Mesodermal cell (in vitro differentiated cells): ENCODE results near the gene JARID2.

Experiments used
- H3K27ac ChIP-seq: 2 replicates; pipeline ENCODE4 v1.7.0; 2013; ENCODE audit warnings: mild to moderate bottlenecking, low read depth, low read length, moderate library complexity; ENCODE audit not compliant: severe bottlenecking
- H3K36me3 ChIP-seq: 2 replicates; pipeline ENCODE4 v1.7.1; 2013; ENCODE audit warnings: mild to moderate bottlenecking, low read length, moderate library complexity; ENCODE audit not compliant: control insufficient read depth, insufficient read depth
- H3K4me1 ChIP-seq: one replicate; pipeline ENCODE4 v1.7.1; 2013; ENCODE audit warnings: mild to moderate bottlenecking, low read length; ENCODE audit not compliant: insufficient read depth, control insufficient read depth, poor library complexity, severe bottlenecking
- H3K4me3 ChIP-seq: 2 replicates; pipeline ENCODE4 v1.7.0; 2013; ENCODE audit warnings: low read length, control low read depth, mild to moderate bottlenecking; ENCODE audit not compliant: insufficient read depth, poor library complexity, severe bottlenecking; ENCODE audit errors: extremely low read depth
- H3K9me3 ChIP-seq: 2 replicates; pipeline ENCODE4 v1.7.1; 2013; ENCODE audit warnings: mild to moderate bottlenecking, low read length, moderate library complexity; ENCODE audit not compliant: control insufficient read depth
- WGBS, 2 experiments: methylation state at CpG; one replicate each; pipeline ENCODE4 v1.1.5; 2013; ENCODE audit warnings: missing lambda C conversion rate in 2 of 2; ENCODE audit not compliant: insufficient coverage in 2 of 2; 5-methylcytosine and 5-hydroxymethylcytosine counted together

The JARID2 gene

DNA sequence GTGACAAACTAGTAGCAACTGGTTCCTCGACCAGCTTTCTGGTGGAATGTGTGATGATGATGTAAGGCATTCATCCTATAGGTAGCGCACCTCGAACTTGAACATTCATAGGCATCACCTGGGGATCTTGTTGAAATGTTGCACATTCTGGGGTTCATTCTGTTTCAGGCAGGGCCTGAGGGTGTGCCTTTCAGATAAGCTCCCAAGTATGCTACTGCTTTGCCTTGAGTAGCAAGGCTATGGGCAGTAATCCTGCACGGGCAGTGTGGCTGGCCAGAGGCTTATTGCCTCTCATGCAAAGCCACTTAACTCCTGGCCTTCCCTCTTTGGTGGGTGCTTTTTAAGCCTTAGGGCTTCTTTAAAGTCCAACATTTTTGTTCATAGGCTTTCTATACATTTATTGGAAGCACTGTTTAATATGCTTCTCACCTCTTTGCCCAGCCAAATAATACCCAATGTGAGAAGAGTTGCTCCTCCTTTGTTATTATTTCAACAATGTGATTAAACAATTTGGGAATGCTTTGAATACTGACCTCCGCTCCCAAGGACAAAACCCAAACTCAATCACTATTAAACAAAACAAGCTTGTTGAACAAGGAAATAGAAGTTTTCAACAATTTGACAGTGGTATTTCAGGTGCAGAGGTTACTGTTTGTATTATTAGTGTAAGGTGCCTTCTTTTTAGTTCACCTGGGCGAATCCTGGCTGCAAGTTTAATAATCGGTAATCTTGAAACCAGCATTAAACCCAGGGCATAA, 57.5 kb downstream of the JARID2 start:
- Histone ChIP-seq H3K4me3 (no peak overlapping the region), H3K36me3 (no peaks in the 10 kb centered on the region), H3K4me1 (peaks cover 64% of the 10 kb centered on the region), H3K27ac (peak overlapping the region; percentile 53), H3K9me3 (no peaks in the 10 kb centered on the region)
- 95 to 97% methylated on average over 6 of the region's 7 CpGs for WGBS, 2 experiments

DNA sequence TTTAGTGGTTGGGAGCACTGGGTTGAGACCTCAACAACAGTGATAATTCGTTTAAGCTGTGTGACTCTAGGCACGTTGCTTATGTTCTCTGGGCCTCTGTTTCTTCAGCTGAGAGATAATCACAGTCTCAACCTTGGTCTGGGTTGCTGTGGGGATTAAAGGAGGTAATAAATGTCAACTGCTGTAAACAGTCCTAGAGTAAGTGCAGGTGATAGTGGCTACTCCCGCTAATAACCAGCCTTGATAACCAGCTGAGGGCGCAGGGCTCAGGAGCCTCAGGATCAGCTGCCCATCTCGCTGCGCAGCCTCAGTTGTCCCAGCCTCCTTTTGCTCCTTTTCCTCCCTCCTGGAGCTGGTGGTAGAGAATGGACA, 58.0 kb downstream of the JARID2 start:
- peak overlapping the region; percentile 53 for H3K27ac ChIP-seq

DNA sequence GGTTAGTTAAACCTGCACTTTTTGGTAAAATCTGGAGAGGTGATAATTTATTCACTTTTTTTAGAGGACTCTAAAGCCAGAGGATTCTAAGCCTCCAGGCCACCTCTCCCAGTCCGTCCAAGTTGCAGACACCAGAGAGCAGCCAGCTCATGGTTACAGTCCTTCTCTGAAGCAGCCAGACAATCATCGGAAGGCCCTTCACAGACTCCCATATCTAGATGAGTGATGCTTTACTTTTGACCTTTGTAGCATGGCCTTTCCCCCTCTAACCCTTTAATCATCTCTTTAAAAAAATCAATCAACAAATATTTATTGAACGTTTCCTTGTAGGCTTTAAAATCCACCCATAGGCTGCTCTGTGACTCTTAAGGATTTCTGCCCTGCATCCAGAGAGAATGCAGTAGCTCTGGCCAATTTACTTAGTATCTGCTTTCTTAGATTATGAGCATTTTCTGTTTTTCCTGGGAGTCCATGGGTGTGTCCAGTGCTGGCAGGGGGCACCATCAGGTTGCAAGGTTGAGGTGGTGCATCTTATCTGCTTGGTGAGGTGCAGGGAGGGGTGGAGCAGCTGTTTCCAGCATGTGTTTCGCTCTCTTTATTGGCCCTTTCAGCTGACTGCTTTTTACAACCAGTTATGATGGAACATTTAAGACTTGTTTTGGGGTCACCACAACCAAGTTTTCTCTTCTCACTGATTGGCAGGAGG, 58.6 kb downstream of the JARID2 start:
- Histone ChIP-seq H3K4me1 (peaks cover 68% of the 10 kb centered on the region), H3K36me3 (no peaks in the 10 kb centered on the region), H3K27ac (peak overlapping the region; percentile 67), H3K4me3 (no peak overlapping the region), H3K9me3 (no peaks in the 10 kb centered on the region)
- 63 to 73% methylated on average over 3 of the region's 4 CpGs for WGBS, 2 experiments

More for the DNA sequence above, 58.0 kb downstream of the JARID2 start:
- Histone ChIP-seq H3K4me3 (no peak overlapping the region), H3K9me3 (no peaks in the 10 kb centered on the region), H3K4me1 (peaks cover 67% of the 10 kb centered on the region), H3K36me3 (no peaks in the 10 kb centered on the region)
- WGBS, 2 experiments = 72 to 83% methylated on average over 2 of the region's 6 CpGs

DNA sequence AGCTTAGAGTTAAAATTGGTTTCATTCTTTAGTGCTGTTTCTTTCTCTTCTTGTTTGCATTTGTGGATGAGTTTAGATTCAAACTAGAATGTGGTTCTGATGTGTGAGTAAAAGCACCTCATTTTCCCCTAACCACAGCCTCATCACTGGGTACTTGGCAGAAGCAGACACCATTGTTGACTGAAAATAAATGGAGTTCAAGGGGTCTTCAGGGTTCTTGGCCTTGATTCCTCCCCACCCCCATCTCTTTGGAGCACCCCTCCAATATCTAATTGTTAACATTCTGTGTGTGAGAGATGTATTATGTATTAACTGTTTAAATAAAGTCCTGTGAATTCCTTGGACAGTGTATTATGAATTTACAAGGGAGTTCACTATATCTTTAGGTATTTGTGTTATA, 59.6 kb downstream of the JARID2 start:
- H3K36me3 ChIP-seq = no peaks in the 10 kb centered on the region
- peaks cover 63% of the 10 kb centered on the region for H3K4me1 ChIP-seq
- H3K4me3 ChIP-seq = no peak overlapping the region
- H3K9me3 ChIP-seq = no peaks in the 10 kb centered on the region
- H3K27ac ChIP-seq = no peak overlapping the region

DNA sequence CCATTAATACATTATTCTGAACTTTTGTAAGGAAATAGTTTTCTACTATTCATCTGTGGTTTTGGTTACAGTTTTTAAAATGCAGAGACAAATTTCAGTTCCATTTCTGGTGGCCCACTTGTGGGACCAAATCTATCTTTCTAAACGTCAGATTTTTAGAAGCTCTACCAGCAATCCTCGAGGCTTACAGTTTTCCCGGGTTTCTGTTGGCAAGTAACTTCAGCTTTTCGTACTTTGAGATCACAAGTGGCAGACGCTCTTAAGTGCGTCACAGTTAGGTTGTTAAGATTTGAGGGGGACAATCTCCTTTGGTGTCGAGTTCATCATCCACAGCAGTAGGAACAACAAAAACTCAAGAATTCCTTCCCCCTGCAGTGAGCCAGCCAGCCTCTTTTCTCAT, 60.0 kb downstream of the JARID2 start:
- H3K4me1 ChIP-seq = peaks cover 63% of the 10 kb centered on the region
- H3K27ac ChIP-seq = no peak overlapping the region
- H3K4me3 ChIP-seq = no peak overlapping the region
- WGBS, 2 experiments = 67 to 86% methylated on average over 1 to 4 of the region's 7 CpGs
- H3K36me3 ChIP-seq = no peaks in the 10 kb centered on the region
- H3K9me3 ChIP-seq = no peaks in the 10 kb centered on the region

DNA sequence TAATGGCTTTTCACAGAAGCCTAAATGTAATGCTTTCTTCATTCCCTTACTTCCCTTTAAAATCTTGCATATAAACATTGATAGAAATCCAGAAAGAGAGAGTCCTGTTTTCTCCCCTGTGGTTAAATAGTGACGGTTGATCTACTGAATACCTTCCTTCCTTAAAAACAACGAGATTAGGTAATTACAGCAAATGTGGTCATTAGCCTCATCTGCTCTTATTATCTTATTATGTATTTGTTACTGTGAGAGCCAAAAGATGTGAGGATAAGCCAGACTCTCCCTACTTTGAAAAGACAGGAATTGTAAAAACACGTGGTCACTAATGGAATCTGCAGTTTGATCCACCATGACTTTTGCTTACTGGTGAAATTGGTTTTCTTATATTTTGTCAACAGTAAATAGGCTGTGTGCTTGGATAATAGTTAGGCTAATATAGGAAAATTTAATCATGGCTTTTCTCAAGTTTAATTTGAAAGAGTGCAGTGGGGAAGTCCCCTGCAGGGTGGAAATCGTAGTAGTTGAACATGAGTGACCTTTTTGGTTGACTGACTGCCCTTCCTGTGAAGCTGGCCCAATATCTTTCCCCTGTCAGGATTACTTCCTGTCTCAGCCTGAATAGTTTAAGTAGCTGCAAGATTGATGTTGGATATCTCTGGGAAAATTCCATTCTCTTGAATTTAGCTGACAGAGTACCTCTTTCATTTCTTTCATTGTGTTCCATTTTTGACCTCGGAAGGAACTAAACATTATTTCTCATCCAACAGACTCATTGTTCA, 62.8 kb downstream of the JARID2 start:
- H3K36me3 ChIP-seq = no peaks in the 10 kb centered on the region
- peaks cover 80% of the 10 kb centered on the region for H3K4me1 ChIP-seq
- no peak overlapping the region for H3K4me3 ChIP-seq
- 47 to 70% methylated on average over 2 of the region's 5 CpGs for WGBS, 2 experiments
- peak overlapping the region; percentile 93 for H3K27ac ChIP-seq
- no peaks in the 10 kb centered on the region for H3K9me3 ChIP-seq

DNA sequence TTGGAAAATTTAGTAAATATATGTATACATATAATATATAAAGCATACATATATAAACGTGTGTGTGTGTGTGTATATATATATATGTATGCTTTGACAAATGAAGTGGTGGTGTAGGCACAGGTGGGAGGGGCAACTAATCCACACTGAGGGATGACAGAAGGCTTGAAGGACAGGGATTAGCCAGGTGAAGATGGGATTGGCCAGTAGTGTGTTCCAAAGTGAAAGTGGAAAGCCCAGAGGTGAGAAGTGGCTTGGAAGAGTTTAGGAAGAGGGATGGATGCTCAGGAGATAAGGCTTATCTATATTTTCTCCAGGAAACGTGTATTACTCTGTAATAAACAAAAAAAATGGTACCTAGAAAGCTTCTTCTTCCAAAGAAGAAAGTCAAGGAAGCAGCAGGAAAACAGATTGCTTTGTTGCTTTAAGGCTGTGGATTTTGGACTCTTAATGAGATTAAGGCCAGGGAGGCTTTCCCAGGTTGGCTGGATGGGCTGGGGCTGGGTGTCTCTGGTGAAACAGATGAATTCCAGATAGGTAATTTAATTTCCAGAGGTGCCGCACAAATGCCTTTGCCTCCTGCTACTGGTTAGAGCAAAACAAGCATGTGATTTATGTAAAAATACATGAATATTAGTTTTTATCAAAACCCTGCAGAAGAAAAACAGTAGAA, 63.9 kb downstream of the JARID2 start:
- Histone ChIP-seq H3K36me3 (no peaks in the 10 kb centered on the region), H3K27ac (peak overlapping the region; percentile 93), H3K4me3 (no peak overlapping the region), H3K9me3 (no peaks in the 10 kb centered on the region), H3K4me1 (peaks cover 78% of the 10 kb centered on the region)
- WGBS, 2 experiments = no CpG with 5 or more reads among the region's 3 CpGs

DNA sequence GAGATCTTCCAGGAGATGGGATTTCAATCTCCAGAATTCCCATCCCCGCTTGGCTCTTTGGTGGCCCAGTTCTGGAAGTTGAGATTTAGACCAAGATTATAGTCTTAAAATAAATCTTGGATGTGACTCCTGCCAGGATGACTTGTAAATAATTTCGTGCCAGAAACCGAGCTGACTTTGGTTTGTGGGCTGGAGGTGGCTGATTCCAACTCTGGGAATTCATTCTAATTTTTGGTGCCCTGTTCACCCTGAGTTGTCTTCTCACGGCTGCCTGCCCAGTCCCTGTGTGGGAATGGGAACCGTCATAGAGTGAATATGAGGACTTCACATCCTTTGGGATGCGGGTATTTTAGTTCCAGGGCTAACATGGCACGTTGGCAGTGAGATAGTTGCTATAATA, 64.8 kb downstream of the JARID2 start:
- no peak overlapping the region for H3K27ac ChIP-seq
- H3K4me3 ChIP-seq = no peak overlapping the region
- H3K36me3 ChIP-seq = no peaks in the 10 kb centered on the region
- 97 to 100% methylated on average over 5 to 6 of the region's 7 CpGs for WGBS, 2 experiments
- no peaks in the 10 kb centered on the region for H3K9me3 ChIP-seq
- peaks cover 75% of the 10 kb centered on the region for H3K4me1 ChIP-seq

DNA sequence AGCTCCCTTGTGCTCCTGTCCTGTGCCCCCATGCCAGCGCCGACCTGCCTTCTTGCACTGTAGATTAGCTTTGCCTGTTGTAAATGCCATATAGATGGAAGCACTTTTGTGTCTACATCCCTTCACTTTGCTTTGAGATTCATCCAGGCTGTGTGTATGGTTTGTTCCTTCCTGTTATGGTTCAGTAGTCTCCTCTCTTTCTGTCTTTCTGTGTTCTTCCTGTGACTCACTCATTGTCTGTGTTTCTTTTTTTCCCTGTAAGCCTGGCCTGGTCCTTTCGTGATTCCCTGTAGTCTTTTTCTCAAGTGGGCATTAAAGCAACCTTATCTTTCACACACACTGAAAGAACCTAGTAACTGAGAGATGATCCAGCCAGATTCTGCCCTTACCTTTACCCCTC, 66.6 kb downstream of the JARID2 start:
- Histone ChIP-seq H3K9me3 (no peaks in the 10 kb centered on the region), H3K36me3 (no peaks in the 10 kb centered on the region), H3K4me1 (peaks cover 59% of the 10 kb centered on the region), H3K27ac (peak overlapping the region; percentile 86), H3K4me3 (no peak overlapping the region)
- 61 to 75% methylated on average over 2 of the region's 3 CpGs for WGBS, 2 experiments

DNA sequence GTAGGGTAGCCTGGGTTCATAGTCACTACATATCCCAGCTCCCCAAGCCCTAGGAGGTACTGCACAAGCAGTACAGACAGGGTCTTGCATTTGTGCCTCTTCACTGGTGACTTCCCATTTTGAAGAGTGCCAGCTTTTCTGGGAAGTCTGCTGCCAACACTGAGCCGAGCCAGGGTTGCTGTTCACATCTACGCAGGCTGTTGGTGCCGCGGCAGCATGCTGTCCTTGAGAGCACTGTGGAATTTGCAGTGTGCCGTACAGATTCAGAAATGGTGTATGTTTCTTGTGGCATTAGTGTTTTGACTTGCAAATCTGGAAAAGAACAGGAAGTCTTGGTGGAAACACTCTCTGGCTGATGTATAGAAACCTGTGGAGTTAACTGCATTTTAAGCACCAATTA, 67.5 kb downstream of the JARID2 start:
- no peaks in the 10 kb centered on the region for H3K9me3 ChIP-seq
- WGBS, 2 experiments = 93 to 100% methylated on average over 4 to 5 of the region's 5 CpGs
- no peaks in the 10 kb centered on the region for H3K36me3 ChIP-seq
- H3K4me3 ChIP-seq = no peak overlapping the region
- peaks cover 56% of the 10 kb centered on the region for H3K4me1 ChIP-seq
- peak overlapping the region; percentile 86 for H3K27ac ChIP-seq
